ENCODE measurements around the gene PDE4C. TPM values are rescaled to one million over a fixed set of nuclear protein-coding genes. Genes with fewer than 3 reads are reported as not detected.

Gene PDE4C
- total RNA-seq, result not detected
- long read RNA-seq, partial matches to known transcripts, result 0 of 4 reads
- long read RNA-seq, other reads (novel, unspliced or antisense), result 4 of 4 reads

GRCh38 chr19:18225702-18226468 lies at the start of gene PDE4C:
TSS of gene PDE4C (minus strand) at chr19:18226438. CDS start at chr19:18226415, 23 bp downstream.
- no peak for DNase-seq (ENCODE audit: low spot score)

DNA sequence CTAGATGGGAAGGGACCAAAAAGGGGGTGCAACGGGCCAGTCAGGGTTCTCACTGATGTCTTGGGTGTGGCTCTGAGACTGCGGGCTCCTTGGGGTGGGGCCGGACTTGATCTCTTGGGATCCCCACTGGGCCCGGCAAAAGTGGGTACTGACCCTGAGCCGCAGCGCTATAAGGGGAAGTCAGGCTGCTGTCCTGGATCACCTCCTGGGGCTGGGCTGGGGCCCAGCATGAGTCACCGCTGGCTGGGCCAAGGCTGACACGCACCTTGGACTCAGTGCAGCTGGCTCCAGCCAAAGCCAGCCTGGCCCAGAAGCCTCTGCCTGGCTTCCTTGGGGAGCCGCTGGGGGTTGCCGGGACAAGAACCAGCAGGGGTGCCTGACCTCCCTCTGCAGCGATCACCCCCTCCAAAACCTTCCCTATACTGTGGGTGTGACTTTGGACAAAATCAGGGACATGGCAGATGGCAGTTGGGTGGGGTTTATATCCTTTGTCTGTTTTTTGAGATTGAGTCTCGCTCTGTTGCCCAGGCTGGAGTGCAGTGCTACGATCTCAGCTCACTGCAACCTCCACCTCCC lies 48.6 kb upstream of the PDE4C start:
- DNase-seq (ENCODE audit: low spot score), result peak; percentile 94

- DNase-seq (ENCODE audit: low spot score), result no peak
Observed at GRCh38 chr19:18274219-18274780, 48.1 kb upstream of the PDE4C start, which contains the start of gene IQCN. TSS of gene IQCN (minus strand) at chr19:18274452. CDS start at chr19:18269478, 4,974 bp downstream.

- no peak for DNase-seq (ENCODE audit: low spot score)
Observed at GRCh38 chr19:18273561-18274218, 47.5 kb upstream of the PDE4C start.

DNA sequence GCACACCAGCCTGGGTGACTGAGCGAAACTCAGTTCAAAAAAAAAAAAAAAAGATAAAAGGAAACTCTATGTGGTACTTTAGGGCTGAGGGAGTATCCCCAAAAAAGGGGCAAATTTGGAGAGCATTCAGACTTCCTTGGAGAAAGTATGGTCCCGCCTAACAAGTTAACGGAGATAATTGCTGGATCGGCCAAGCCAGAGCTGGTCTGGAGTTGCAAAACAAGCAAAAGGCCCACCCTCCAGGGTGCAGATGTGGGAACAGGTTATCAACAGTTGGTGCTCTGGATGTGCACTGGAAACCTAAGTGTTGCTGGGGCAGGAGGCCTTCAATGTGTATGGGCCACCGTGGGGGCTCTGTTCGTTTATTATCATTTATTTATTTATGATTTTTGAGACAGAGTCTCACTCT lies 45.2 kb upstream of the PDE4C start:
- no peak for DNase-seq (ENCODE audit: low spot score)

DNA sequence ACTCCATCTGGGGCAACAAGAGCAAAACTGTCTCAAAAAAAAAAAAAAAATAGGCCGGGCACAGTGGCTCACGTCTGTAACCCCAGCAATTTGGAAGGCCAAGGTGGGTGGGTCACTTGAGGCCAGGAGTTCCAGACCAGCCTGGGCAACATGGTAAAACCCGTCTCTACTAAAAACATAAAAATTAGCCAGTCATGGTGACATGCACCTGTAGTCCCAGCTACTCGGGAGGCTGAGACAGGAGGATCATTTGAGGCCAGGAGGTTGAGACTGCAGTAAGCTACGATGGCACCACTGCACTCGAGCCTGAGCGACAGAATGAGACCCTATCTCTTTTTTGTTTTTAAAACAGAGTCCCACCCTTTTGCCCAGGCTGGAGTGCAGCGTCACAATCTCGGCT lies 44.1 kb upstream of the PDE4C start:
- DNase-seq (ENCODE audit: low spot score), result no peak

DNA sequence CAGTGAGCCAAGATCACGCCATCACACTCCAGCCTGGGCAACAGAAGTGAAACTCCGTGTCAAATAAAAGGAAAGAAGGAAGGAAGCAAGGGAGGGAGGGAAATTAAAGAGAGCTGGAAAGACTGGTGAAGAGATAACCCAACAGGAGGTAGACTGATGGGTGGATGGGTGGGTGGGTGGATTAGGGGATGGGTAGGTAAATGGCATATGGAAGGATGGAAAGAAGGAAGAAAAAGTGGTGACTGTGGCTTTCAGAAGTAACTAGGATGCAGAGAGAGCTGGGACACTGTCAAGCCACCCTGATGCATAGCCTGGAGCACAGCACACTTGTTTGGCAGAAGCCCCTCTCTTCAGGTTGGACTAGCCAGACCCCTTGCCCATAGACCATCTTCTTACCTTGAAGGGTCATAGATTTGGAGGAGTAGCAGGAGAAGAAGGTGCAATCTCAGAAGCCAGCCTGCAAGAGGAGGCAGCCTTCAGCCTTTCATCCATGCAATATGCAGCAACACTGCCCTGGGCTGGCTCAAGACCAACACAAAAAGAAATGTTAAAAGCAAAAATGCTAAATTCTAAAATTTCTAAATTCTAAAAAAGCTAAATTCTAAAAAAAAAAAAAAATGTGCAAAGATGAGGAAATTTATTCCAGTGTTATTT lies 43.0 kb upstream of the PDE4C start:
- no peak for DNase-seq (ENCODE audit: low spot score)

DNA sequence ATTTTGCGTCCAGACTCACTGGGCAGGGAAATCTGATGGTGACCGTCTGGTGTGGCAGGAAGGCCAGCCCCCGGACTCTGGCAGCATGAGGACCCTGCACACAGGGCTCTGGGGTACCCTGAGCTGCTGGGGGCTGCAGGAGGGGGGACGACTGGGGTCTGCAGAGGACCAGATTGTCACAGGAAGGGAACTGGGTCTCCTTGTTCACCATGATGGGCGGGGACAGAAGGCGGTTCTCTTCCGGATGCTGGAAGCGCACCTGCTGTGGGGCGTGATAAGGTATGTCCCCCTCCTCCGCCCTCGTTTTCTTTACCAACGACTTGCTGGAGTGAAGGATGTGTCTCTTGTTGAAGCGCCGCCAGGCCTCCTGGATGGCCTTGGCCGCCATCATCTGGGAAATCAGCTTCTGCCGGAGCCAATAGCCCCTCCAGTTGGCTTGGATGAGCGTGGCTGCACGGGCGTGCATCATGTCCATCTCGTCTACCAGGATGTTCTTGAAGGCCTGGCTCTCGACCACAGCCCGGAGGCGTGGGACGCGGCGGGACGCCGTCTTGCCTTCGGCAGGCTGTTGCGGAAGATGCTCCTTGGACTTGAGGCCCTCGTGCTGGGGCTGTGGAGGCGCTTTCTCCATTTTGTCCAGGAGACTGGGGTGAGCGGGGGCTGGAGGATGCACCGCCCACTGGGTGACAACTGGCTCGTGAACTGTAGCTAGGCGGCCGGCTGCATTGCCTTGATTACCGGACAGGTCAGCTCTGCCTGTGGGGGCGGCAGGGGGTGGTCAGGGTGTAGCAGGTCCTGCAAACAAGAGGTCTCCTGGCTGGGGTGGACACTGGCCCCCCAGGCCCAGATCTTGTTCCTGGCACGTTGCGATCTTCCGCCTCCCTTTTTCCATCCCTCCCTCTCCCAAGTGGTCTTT lies 40.8 kb upstream of the PDE4C start:
- no peak for DNase-seq (ENCODE audit: low spot score)

DNA sequence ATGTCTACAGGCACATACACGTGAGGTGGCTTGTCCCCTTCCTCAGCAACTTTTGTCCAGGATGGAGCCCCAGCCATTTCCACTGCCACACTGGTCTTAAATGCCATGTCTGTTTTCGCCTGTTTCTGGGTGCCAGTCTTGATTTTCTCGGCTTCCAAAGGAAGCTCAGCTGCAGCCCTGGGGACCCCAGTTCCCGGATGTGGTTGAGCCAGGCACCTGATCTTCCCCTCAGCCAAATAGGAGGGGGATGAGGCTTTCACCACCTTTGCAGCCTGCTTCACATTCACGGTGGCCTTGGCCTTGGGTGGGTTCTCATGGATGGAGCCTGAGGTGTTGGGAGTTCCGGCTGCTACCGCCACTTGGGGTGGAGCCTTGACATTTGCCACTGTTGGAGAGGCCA lies 39.3 kb upstream of the PDE4C start:
- DNase-seq (ENCODE audit: low spot score), result no peak

DNA sequence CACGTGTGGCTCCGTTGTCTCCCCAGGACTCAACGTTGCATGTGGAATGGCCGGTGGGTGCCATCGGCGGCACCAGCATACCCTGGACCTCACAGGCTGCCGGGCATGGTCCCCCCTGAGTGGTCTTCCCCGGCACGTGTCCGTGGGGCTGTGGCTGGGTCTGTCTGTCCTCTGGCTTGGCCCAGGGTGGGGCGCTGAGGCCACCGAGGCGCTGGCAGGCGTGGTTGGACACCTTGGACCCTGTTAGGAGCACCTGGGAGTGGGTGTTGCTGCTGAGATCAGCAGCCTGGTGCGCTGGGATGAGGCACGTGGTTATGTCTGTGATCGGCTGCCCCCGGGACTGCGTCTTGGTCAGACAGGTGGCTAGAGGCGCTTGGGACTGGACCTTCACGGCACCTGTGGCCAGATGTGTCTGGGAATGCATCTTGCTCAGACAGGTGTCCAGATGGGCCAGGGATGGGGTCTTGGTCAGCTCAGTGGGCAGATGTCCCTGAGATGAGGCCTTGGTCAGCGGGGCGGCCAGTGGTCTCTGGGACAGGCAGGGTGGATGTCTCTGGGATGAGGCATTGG lies 38.8 kb upstream of the PDE4C start:
- no peak for DNase-seq (ENCODE audit: low spot score)

- DNase-seq (ENCODE audit: low spot score), result no peak
Observed at GRCh38 chr19:18264137-18264854, 38.1 kb upstream of the PDE4C start.

DNA sequence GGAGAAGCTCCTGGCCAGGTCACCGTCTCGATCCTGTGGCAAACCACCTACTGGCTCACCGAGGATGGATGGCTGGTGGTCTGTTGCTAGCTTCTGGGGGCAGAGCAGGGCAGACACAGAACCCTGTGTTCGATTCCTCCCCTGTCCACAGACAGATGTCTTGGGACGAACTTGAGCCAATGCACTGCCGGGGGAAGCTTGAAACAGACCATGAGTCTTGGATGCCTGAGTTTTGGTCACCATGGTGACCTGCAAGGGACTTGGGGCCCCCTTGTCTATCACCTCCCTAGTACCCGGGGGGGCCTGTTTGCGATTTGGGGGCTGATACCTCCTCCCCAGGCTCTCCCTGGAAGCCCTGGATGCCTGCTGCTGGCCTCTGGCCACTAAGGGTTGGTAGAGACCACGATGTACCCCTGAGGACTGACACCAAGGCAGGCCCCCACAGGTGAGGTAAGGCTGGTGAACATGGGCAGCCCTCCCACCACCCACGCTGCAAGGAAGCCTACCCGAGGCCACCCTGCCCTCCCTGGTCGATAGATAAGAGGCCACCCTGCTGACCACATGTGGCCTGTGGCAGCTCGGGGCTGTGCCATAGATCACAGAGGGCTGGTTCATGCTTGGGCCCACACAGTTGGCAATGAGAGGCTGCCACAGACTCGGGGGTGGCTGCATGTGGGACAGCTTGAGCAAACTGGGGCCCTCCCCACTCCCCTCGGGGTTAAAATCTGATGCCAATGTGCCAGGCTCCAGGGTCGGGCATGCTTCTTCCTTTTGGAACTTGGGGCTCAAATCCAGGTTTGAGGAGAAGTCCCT lies 37.3 kb upstream of the PDE4C start:
- no peak for DNase-seq (ENCODE audit: low spot score)

- no peak for DNase-seq (ENCODE audit: low spot score)
Observed at GRCh38 chr19:18262917-18263316, 36.7 kb upstream of the PDE4C start.

- no peak for DNase-seq (ENCODE audit: low spot score)
Observed at GRCh38 chr19:18262144-18262543, 35.9 kb upstream of the PDE4C start.

DNA sequence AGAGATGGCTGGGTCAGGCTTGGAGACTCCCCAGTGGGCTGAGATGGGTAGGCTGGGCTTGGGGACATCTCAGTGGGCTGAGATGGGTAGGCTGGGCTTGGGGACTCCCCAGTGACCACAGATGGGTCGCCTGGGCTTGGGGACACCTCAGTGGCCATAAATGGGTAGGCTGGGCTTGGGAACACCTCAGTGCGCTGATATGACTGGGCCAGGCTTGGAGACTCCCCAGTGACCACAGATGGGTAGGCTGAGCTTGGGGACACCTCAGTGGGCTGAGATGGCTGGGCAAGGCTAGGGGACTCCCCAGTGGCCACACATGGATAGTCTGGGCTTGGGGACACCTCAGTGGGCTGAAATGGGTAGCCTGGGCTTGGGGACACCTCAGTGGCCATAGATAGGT lies 35.2 kb upstream of the PDE4C start:
- DNase-seq (ENCODE audit: low spot score), result no peak

DNA sequence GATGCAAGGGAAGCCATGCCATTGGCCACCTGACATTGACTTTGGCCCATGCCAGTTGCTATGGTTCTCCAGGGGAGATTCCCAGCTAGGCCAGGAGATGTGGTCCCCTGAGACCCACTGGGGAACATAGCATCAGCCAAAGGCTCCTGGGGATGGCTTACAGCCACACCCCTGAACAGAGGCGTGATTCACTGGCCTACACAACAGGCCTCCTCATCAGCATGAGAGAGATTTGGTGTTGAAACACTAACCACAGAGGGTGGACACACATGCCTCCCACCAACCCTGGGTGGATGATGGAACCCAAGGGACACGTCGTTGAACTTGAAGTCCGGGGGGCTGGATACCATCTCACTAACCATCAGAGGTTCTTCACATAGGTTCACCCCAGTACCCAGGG lies 33.7 kb upstream of the PDE4C start:
- no peak for DNase-seq (ENCODE audit: low spot score)

- DNase-seq (ENCODE audit: low spot score), result no peak
Observed at GRCh38 chr19:18257503-18258470, 31.5 kb upstream of the PDE4C start.
